ENCODE results near the gene MRPL57. TPM values are rescaled to one million over a fixed set of nuclear protein-coding genes. Genes with fewer than 3 reads are reported as not detected.
"Not testable (repeated sequence)": the region's sequence is repeated elsewhere in the genome, so short reads cannot be mapped to it uniquely, and the experiment has no call there.

MRPL57 gene
- 12.3 TPM for total RNA-seq

- peak; percentile 93 for DNase-seq (ENCODE audit: low spot score)
These were observed at the start of gene MRPL57, which contains the start of gene SKA3 for GRCh38 chr13:21176215-21176981. Gene MRPL57, plus strand, starts transcription at chr13:21176658. Its CDS starts 259 bp downstream, at chr13:21176917. Gene SKA3, minus strand, starts transcription at chr13:21176552. Its CDS starts 75 bp downstream, at chr13:21176477.

GRCh38 chr13:21130116-21130515, 46.3 kb upstream of the MRPL57 start:
- ATAC-seq (no peak), DNase-seq (ENCODE audit: low spot score) (no peak)

More at GRCh38 chr13:21176215-21176981, at the start of gene MRPL57, which contains the start of gene SKA3:
- peak; percentile 93 for ATAC-seq

- ATAC-seq (no peak), DNase-seq (ENCODE audit: low spot score) (no peak)
These were observed 43.4 kb upstream of the MRPL57 start for GRCh38 chr13:21133077-21133476.

- ATAC-seq (no peak), DNase-seq (ENCODE audit: low spot score) (no peak)
These were observed 42.0 kb upstream of the MRPL57 start for GRCh38 chr13:21134475-21134874.

- not testable (repeated sequence) for ATAC-seq; DNase-seq (ENCODE audit: low spot score)
These were observed 40.6 kb upstream of the MRPL57 start for GRCh38 chr13:21135833-21136232.

- DNase-seq (ENCODE audit: low spot score), result no peak
- no peak for ATAC-seq
These were observed 38.8 kb upstream of the MRPL57 start for GRCh38 chr13:21137696-21138095.

- ATAC-seq (no peak), DNase-seq (ENCODE audit: low spot score) (no peak)
These were observed 37.9 kb upstream of the MRPL57 start for GRCh38 chr13:21138561-21138960.

- no peak for DNase-seq (ENCODE audit: low spot score)
- ATAC-seq, result no peak
These were observed 37.1 kb upstream of the MRPL57 start for GRCh38 chr13:21139374-21139773.

GRCh38 chr13:21142766-21143165, 33.7 kb upstream of the MRPL57 start:
- ATAC-seq (no peak), DNase-seq (ENCODE audit: low spot score) (no peak)

- DNase-seq (ENCODE audit: low spot score) (no peak), ATAC-seq (no peak)
These were observed 28.6 kb upstream of the MRPL57 start for GRCh38 chr13:21147827-21148226.

GRCh38 chr13:21148557-21149258, 27.8 kb upstream of the MRPL57 start:
- ATAC-seq, result no peak

GRCh38 chr13:21149568-21149967, 26.9 kb upstream of the MRPL57 start:
- DNase-seq (ENCODE audit: low spot score) (no peak), ATAC-seq (no peak)

More at GRCh38 chr13:21148557-21149258, 27.8 kb upstream of the MRPL57 start:
- no peak for DNase-seq (ENCODE audit: low spot score)

GRCh38 chr13:21150013-21150412, 26.4 kb upstream of the MRPL57 start:
- DNase-seq (ENCODE audit: low spot score), result no peak
- ATAC-seq, result no peak

- no peak for ATAC-seq
These were observed 24.1 kb upstream of the MRPL57 start for GRCh38 chr13:21152251-21152899.

GRCh38 chr13:21164631-21165030, 11.8 kb upstream of the MRPL57 start:
- DNase-seq (ENCODE audit: low spot score), result no peak
- no peak for ATAC-seq

More at GRCh38 chr13:21152251-21152899, 24.1 kb upstream of the MRPL57 start:
- no peak for DNase-seq (ENCODE audit: low spot score)

- ATAC-seq; DNase-seq (ENCODE audit: low spot score): not testable (repeated sequence)
These were observed 10.9 kb upstream of the MRPL57 start for GRCh38 chr13:21165606-21166005.

- ATAC-seq, result no peak
- DNase-seq (ENCODE audit: low spot score), result no peak
These were observed 5.0 kb upstream of the MRPL57 start for GRCh38 chr13:21171420-21171819.

- ATAC-seq; DNase-seq (ENCODE audit: low spot score): not testable (repeated sequence)
These were observed 2.7 kb upstream of the MRPL57 start for GRCh38 chr13:21173767-21174166.

GRCh38 chr13:21175656-21176214, 723 bp upstream of the MRPL57 start:
- no peak for ATAC-seq
- no peak for DNase-seq (ENCODE audit: low spot score)

- ATAC-seq, result peak; percentile 61
- DNase-seq (ENCODE audit: low spot score), result no peak
These were observed 475 bp downstream of the MRPL57 start for GRCh38 chr13:21176982-21177284.

GRCh38 chr13:21181671-21182070, 5.2 kb downstream of the MRPL57 start:
- ATAC-seq (no peak), DNase-seq (ENCODE audit: low spot score) (no peak)
